Endodermal cell (in vitro differentiated cells): ENCODE data around the gene GEN1. TPM values are rescaled to one million over a fixed set of nuclear protein-coding genes. Genes with fewer than 3 reads are reported as not detected.

Experiments
- DNase-seq: peaks from one replicate; pipeline ENCODE4 v3.0.0-alpha.2; 2017
- H3K27ac ChIP-seq: 2 replicates; pipeline ENCODE4 v1.5.1; 2013; ENCODE audit warnings: mild to moderate bottlenecking, low read depth, low read length, moderate library complexity
- H3K27me3 ChIP-seq: 2 replicates; pipeline ENCODE4 v1.6.1; 2013; ENCODE audit warnings: mild to moderate bottlenecking, low read length, moderate library complexity; ENCODE audit not compliant: insufficient read depth, control insufficient read depth, poor library complexity, severe bottlenecking
- H3K36me3 ChIP-seq: 2 replicates; pipeline ENCODE4 v1.7.0; 2013; ENCODE audit warnings: mild to moderate bottlenecking, low read length, moderate library complexity; ENCODE audit not compliant: control insufficient read depth, insufficient read depth
- H3K4me1 ChIP-seq: one replicate; pipeline ENCODE4 v1.7.0; 2013; ENCODE audit warnings: low read length; ENCODE audit not compliant: control insufficient read depth, insufficient read depth
- H3K4me3 ChIP-seq: 2 replicates; pipeline ENCODE4 v1.5.1; 2013; ENCODE audit warnings: mild to moderate bottlenecking, low read length, moderate library complexity
- H3K9ac ChIP-seq: 2 replicates; pipeline ENCODE4 v1.6.1; 2013; ENCODE audit warnings: mild to moderate bottlenecking, low read length, moderate library complexity; ENCODE audit not compliant: poor library complexity, severe bottlenecking; ENCODE audit errors: extremely low read depth
- H3K9me3 ChIP-seq: 2 replicates; pipeline ENCODE4 v1.6.1; 2013; ENCODE audit warnings: mild to moderate bottlenecking, low read length, moderate library complexity; ENCODE audit not compliant: control insufficient read depth
- H3K27ac Mint-ChIP-seq: 2 replicates; pipeline ENCODE4 v1.8.0; 2020; ENCODE audit warnings: mixed read lengths
- H3K27me3 Mint-ChIP-seq: 2 replicates; pipeline ENCODE4 v1.8.0; 2021; ENCODE audit warnings: mild to moderate bottlenecking, mixed read lengths; ENCODE audit not compliant: insufficient read depth
- H3K36me3 Mint-ChIP-seq: 2 replicates; pipeline ENCODE4 v1.8.0; 2020; ENCODE audit warnings: low read depth, mixed read lengths
- H3K4me1 Mint-ChIP-seq: 2 replicates; pipeline ENCODE4 v1.8.0; 2020; ENCODE audit warnings: mixed read lengths
- H3K4me3 Mint-ChIP-seq: 2 replicates; pipeline ENCODE4 v1.8.0; 2020; ENCODE audit warnings: mild to moderate bottlenecking, moderate library complexity, mixed read lengths
- H3K9me3 Mint-ChIP-seq: 2 replicates; pipeline ENCODE4 v1.8.0; 2020; ENCODE audit warnings: mild to moderate bottlenecking, mixed read lengths
- CTCF ChIP-seq: fragments of 200-600 bp; sonication (generic); conservative IDR thresholded peaks from 2 replicates; pipeline ENCODE4 v1.5.0; 2021; ENCODE audit warnings: antibody characterized with exemption, mild to moderate bottlenecking
- WGBS, 2 experiments: methylation state at CpG; one replicate each; pipeline versions ENCODE4 v1.1.5 to v1.1.7; 2013; ENCODE audit warnings: missing lambda C conversion rate in 2 of 2, mixed read lengths in 1 of 2; ENCODE audit not compliant: insufficient coverage in 1 of 2, insufficient read length in 1 of 2; 5-methylcytosine and 5-hydroxymethylcytosine counted together
- total RNA-seq, 2 donors: library from RNA; stranded (reverse); fragmentation: NEBNext Ultra II Directional in 1 of 2; extraction: Animal tissue kit (Norgen Biotek cat#: 25700) in 1 of 2; gene quantifications; 2 replicates in 1 of 2; 3 replicates in 1 of 2; pipeline ENCODE4 v1.2.1, GENCODE V29; 2021

Gene GEN1
- total RNA-seq, 2 donors from 2014 or later = 24.5 to 34.5 TPM

- no peak overlapping the region for H3K27ac ChIP-seq
- Mint-ChIP-seq H3K27ac (no peak overlapping the region), H3K4me3 (no peak overlapping the region), H3K9me3 (no peaks in the 10 kb centered on the region), H3K36me3 (peaks cover 34% of the 10 kb centered on the region), H3K27me3 (no peaks in the 10 kb centered on the region), H3K4me1 (no peaks in the 10 kb centered on the region)
- H3K9me3 ChIP-seq = no peaks in the 10 kb centered on the region
- no peaks in the 10 kb centered on the region for H3K27me3 ChIP-seq
- H3K36me3 ChIP-seq = peaks cover 62% of the 10 kb centered on the region
- no peak for DNase-seq
- no peak overlapping the region for H3K4me3 ChIP-seq
- no peak for TF ChIP-seq CTCF
- no peak overlapping the region for H3K9ac ChIP-seq
- WGBS, 2 experiments = 92% methylated on average over 1 of the region's 2 CpGs; no CpG with 5 or more reads in 1 of the 2 experiments
- H3K4me1 ChIP-seq = no peaks in the 10 kb centered on the region
Measured at GRCh38 chr2:17771956-17772355, 18.0 kb downstream of the GEN1 start.

GRCh38 chr2:17772532-17772931 is 18.6 kb downstream of the GEN1 start:
- H3K4me1 Mint-ChIP-seq = no peaks in the 10 kb centered on the region
- no peak overlapping the region for H3K4me3 ChIP-seq
- H3K36me3 ChIP-seq = peaks cover 59% of the 10 kb centered on the region
- H3K27ac Mint-ChIP-seq = no peak overlapping the region
- no peak overlapping the region for H3K4me3 Mint-ChIP-seq
- H3K27me3 ChIP-seq = no peaks in the 10 kb centered on the region
- WGBS, 2 experiments = 86 to 98% methylated on average over 1 to 2 of the region's 2 CpGs
- no peaks in the 10 kb centered on the region for H3K9me3 Mint-ChIP-seq
- no peak for TF ChIP-seq CTCF
- peaks cover 39% of the 10 kb centered on the region for H3K36me3 Mint-ChIP-seq
- H3K4me1 ChIP-seq = no peaks in the 10 kb centered on the region
- H3K9me3 ChIP-seq = no peaks in the 10 kb centered on the region
- no peak for DNase-seq
- H3K27ac ChIP-seq = no peak overlapping the region
- no peak overlapping the region for H3K9ac ChIP-seq
- no peaks in the 10 kb centered on the region for H3K27me3 Mint-ChIP-seq

- H3K36me3 ChIP-seq = peaks cover 65% of the 10 kb centered on the region
- no peaks in the 10 kb centered on the region for H3K9me3 Mint-ChIP-seq
- no peak for DNase-seq
- no peaks in the 10 kb centered on the region for H3K27me3 Mint-ChIP-seq
- no peaks in the 10 kb centered on the region for H3K27me3 ChIP-seq
- H3K27ac ChIP-seq = no peak overlapping the region
- no peak overlapping the region for H3K27ac Mint-ChIP-seq
- no peak overlapping the region for H3K9ac ChIP-seq
- H3K4me3 ChIP-seq = no peak overlapping the region
- TF ChIP-seq CTCF = no peak
- 80 to 89% methylated on average over 1 of the region's 1 CpG for WGBS, 2 experiments
- peaks cover 48% of the 10 kb centered on the region for H3K36me3 Mint-ChIP-seq
- H3K4me1 ChIP-seq = no peaks in the 10 kb centered on the region
- peaks cover 3% of the 10 kb centered on the region for H3K4me1 Mint-ChIP-seq
- no peak overlapping the region for H3K4me3 Mint-ChIP-seq
- H3K9me3 ChIP-seq = no peaks in the 10 kb centered on the region
Measured at GRCh38 chr2:17780546-17780945, 26.6 kb downstream of the GEN1 start.
